DOHH2 (cell line): ENCODE measurements around the gene APAF1.

Source experiments
- EZH2phosphoT487 ChIP-seq: fragments of 200-600 bp; sonication (generic); IDR thresholded peaks from 2 replicates; pipeline ENCODE4 v1.6.1; 2017; ENCODE audit warnings: borderline replicate concordance, mild to moderate bottlenecking, antibody characterized with exemption, low read length, moderate library complexity, mixed read lengths
- TF ChIP-seq, protein P1 (sequence below): fragments of 200-600 bp; sonication (generic); IDR thresholded peaks from one replicate; pipeline ENCODE4 v1.5.1; 2014; ENCODE audit warnings: antibody characterized with exemption, mild to moderate bottlenecking, low read depth, low read length; ENCODE audit not compliant: poor library complexity, severe bottlenecking

DNA sequence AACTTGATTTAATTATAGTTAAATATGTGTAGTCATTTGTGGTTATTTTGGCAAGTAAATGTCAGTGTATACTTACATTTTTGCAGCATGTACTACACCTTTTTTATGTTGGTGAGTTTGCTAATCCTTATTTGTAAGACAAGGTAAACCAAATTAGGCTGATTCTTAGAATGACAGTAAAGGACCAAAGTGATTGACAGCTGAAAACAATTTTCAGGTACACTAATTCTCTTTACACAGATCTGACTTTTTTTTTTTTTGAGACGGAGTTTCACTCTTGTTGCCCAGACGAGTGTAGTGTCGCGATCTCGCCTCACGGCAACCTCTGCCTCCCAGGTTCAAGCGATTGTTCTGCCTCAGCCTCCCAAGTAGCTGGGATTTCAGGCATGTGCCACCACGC is 43.2 kb upstream of the APAF1 start:
- TF ChIP-seq, protein P1, sequence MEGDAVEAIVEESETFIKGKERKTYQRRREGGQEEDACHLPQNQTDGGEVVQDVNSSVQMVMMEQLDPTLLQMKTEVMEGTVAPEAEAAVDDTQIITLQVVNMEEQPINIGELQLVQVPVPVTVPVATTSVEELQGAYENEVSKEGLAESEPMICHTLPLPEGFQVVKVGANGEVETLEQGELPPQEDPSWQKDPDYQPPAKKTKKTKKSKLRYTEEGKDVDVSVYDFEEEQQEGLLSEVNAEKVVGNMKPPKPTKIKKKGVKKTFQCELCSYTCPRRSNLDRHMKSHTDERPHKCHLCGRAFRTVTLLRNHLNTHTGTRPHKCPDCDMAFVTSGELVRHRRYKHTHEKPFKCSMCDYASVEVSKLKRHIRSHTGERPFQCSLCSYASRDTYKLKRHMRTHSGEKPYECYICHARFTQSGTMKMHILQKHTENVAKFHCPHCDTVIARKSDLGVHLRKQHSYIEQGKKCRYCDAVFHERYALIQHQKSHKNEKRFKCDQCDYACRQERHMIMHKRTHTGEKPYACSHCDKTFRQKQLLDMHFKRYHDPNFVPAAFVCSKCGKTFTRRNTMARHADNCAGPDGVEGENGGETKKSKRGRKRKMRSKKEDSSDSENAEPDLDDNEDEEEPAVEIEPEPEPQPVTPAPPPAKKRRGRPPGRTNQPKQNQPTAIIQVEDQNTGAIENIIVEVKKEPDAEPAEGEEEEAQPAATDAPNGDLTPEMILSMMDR, result no peak
- TF ChIP-seq EZH2phosphoT487, result no peak
